ENCODE data around the gene HS3ST4.

GRCh38 chr16:25951999-25952398 lies 260.2 kb downstream of the HS3ST4 start:
- TF ChIP-seq EP300 (conservative IDR thresholded peaks at IDR 0.05; ENCODE audit: poor library complexity, severe bottlenecking) (no peak), CTCF (IDR thresholded peaks at IDR 0.05; ENCODE audit: poor library complexity, severe bottlenecking) (no peak), TAF1 (IDR thresholded peaks at IDR 0.05; ENCODE audit: low read depth) (no peak), EZH2 (IDR thresholded peaks at IDR 0.05; ENCODE audit: borderline replicate concordance, insufficient read depth, low read length, poor library complexity, severe bottlenecking) (no peak), RAD21 (conservative IDR thresholded peaks at IDR 0.05) (no peak), REST (IDR thresholded peaks at IDR 0.05; ENCODE audit: borderline replicate concordance) (no peak)

All from neural cell (in vitro differentiated cells).